SK-N-MC (cell line): ENCODE results near the gene SLU7.

Experiments used
- EZH2 ChIP-seq: fragments of 200-600 bp; sonication (generic); IDR thresholded peaks from one replicate; pipeline ENCODE4 v1.6.1; 2017; ENCODE audit warnings: antibody characterized with exemption
- FOXP2 ChIP-seq: optimal IDR thresholded peaks from 2 replicates; pipeline ENCODE3; 2011; ENCODE audit warnings: mild to moderate bottlenecking, moderate library complexity; ENCODE audit not compliant: insufficient read depth; ENCODE audit errors: extremely low read length, control extremely low read depth
- POLR2AphosphoS5 ChIP-seq: IDR thresholded peaks from 2 replicates; pipeline ENCODE4 v1.6.1; 2012; ENCODE audit warnings: mild to moderate bottlenecking, low read depth, low read length, borderline replicate concordance

DNA sequence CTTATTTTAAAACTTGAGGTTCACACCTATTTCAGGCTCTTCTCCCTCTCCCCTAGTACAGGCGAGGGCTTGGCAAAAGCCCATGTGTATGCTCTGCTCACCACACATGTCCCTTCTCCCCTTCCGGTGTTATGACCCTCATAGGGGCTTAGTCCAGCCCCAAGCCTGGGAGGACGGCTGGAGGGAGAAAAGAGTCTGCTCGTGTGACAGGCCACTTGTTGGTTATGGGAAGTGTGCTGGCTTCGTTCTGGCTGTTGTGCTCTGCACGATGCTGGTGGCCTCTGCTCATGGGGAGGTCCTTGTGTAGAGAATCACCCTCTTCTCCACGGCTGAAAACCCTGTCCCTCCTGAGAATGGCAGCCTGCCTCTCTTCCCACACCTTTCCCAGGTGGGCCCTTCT is 13.9 kb upstream of the SLU7 start:
- TF ChIP-seq POLR2AphosphoS5 = no peak
- no peak for TF ChIP-seq EZH2
- no peak for TF ChIP-seq FOXP2
